Caco-2 (cell line): ENCODE measurements around the gene ATP8A2. TPM values are rescaled to one million over a fixed set of nuclear protein-coding genes. Genes with fewer than 3 reads are reported as not detected.

Experiments
- BruUV-seq: library from RNA; stranded (reverse); fragments of 400-500 nt; replicated peaks from 2 replicates; lab custom pipeline; 2021; lab: Mats Ljungman, UMichigan
- CTCF ChIA-PET: fragments of 300-600 bp; sonication (Branson Sonifier 250); formaldehyde crosslinking; loops from one replicate; lab custom pipeline; 2022; ENCODE audit warnings: antibody characterized with exemption; lab: Charles Lee
- POLR2A ChIA-PET: fragments of 300-600 bp; sonication (Branson Sonifier 250); formaldehyde crosslinking; loops from one replicate; lab custom pipeline; 2022; ENCODE audit warnings: antibody characterized with exemption; lab: Charles Lee
- DNase-seq, 2 experiments: peaks; one replicate each; pipeline versions ENCODE4 v3.0.0 to v3.0.0-alpha.2; 2020 to 2022
- H3K27me3 ChIP-seq: replicated peaks from 2 replicates; pipeline ENCODE4 v1.6.0; 2011; ENCODE audit warnings: low read length; ENCODE audit not compliant: control insufficient read depth, insufficient read depth
- H3K36me3 ChIP-seq: 2 replicates; pipeline ENCODE4 v1.5.1; 2011; ENCODE audit warnings: low read length; ENCODE audit not compliant: control insufficient read depth, insufficient read depth
- H3K4me1 ChIP-seq: fragments of 250-450 bp; sonication (Bioruptor Pico); 2 replicates; pipeline ENCODE4 v1.5.1; 2020; ENCODE audit warnings: mild to moderate bottlenecking
- H3K4me3 ChIP-seq: 2 replicates; pipeline ENCODE4 v1.5.1; 2011; ENCODE audit warnings: low read depth, mild to moderate bottlenecking, control low read depth, low read length
- H3K9me3 ChIP-seq: fragments of 250-450 bp; sonication (Bioruptor Pico); 2 replicates; pipeline ENCODE4 v1.5.1; 2020; ENCODE audit warnings: mild to moderate bottlenecking, moderate library complexity
- H3K27ac Mint-ChIP-seq: one replicate; pipeline ENCODE4 v1.8.0; 2022; ENCODE audit warnings: mixed read lengths; ENCODE audit not compliant: unreplicated experiment
- H3K27me3 Mint-ChIP-seq: one replicate; pipeline ENCODE4 v1.8.0; 2022; ENCODE audit warnings: mixed read lengths; ENCODE audit not compliant: insufficient read depth, unreplicated experiment
- H3K36me3 Mint-ChIP-seq: one replicate; pipeline ENCODE4 v1.8.0; 2022; ENCODE audit warnings: mild to moderate bottlenecking, mixed read lengths; ENCODE audit not compliant: insufficient read depth, unreplicated experiment
- H3K4me1 Mint-ChIP-seq: one replicate; pipeline ENCODE4 v1.8.0; 2022; ENCODE audit warnings: low read depth, mixed read lengths; ENCODE audit not compliant: unreplicated experiment
- H3K4me3 Mint-ChIP-seq: one replicate; pipeline ENCODE4 v1.8.0; 2022; ENCODE audit warnings: mild to moderate bottlenecking, moderate library complexity, mixed read lengths; ENCODE audit not compliant: unreplicated experiment
- H3K9me3 Mint-ChIP-seq: one replicate; pipeline ENCODE4 v1.8.0; 2022; ENCODE audit warnings: mixed read lengths; ENCODE audit not compliant: unreplicated experiment
- intact Hi-C: fragments of 100-400 bp; cut with micrococcal nuclease; formaldehyde crosslinking; loops from one replicate; pipeline ENCODE4 v1.10.0; 2022; ENCODE audit not compliant: unreplicated experiment
- total RNA-seq: library from RNA; stranded (reverse); gene quantifications from 2 replicates; pipeline ENCODE4 v1.2.3, GENCODE V29; 2022
- TF ChIP-seq, protein P1 (sequence below), 2 experiments: fragments of 200-600 bp in 1 of 2; IDR thresholded peaks; 1 replicate in 1 of 2; 2 replicates in 1 of 2; pipeline versions ENCODE4 v1.5.1 to v1.8.0; 2011 to 2022; ENCODE audit warnings: antibody characterized with exemption in 1 of 2, control low read depth in 1 of 2, inconsistent platforms in 1 of 2, low read depth in 1 of 2, low read length in 1 of 2, mild to moderate bottlenecking in 1 of 2, moderate library complexity in 1 of 2; ENCODE audit not compliant: insufficient read depth in 1 of 2, severe bottlenecking in 1 of 2, unreplicated experiment in 1 of 2

The ATP8A2 gene
- total RNA-seq, 1 experiment from 2014 or later: 0.05 TPM

- intact Hi-C loops: no loop called here
- no peak for DNase-seq
- CTCF ChIA-PET: no interaction called here
- H3K27me3 Mint-ChIP-seq: no peaks in the 10 kb centered on the region
- TF ChIP-seq, protein P1, sequence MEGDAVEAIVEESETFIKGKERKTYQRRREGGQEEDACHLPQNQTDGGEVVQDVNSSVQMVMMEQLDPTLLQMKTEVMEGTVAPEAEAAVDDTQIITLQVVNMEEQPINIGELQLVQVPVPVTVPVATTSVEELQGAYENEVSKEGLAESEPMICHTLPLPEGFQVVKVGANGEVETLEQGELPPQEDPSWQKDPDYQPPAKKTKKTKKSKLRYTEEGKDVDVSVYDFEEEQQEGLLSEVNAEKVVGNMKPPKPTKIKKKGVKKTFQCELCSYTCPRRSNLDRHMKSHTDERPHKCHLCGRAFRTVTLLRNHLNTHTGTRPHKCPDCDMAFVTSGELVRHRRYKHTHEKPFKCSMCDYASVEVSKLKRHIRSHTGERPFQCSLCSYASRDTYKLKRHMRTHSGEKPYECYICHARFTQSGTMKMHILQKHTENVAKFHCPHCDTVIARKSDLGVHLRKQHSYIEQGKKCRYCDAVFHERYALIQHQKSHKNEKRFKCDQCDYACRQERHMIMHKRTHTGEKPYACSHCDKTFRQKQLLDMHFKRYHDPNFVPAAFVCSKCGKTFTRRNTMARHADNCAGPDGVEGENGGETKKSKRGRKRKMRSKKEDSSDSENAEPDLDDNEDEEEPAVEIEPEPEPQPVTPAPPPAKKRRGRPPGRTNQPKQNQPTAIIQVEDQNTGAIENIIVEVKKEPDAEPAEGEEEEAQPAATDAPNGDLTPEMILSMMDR (IDR thresholded peaks at IDR 0.05; ENCODE audit: insufficient read depth in 1 of 2, low read depth in 1 of 2, low read length in 1 of 2, severe bottlenecking in 1 of 2, unreplicated experiment in 1 of 2): no peak
- H3K27ac Mint-ChIP-seq: no peak overlapping the region
- H3K9me3 Mint-ChIP-seq: peaks cover 8% of the 10 kb centered on the region
- Histone ChIP-seq H3K9me3 (no peaks in the 10 kb centered on the region), H3K36me3 (no peaks in the 10 kb centered on the region), H3K4me1 (peaks cover 4% of the 10 kb centered on the region), H3K27me3 (no peaks in the 10 kb centered on the region), H3K4me3 (no peak overlapping the region)
- POLR2A ChIA-PET: no interaction called here
- no peaks in the 10 kb centered on the region for H3K36me3 Mint-ChIP-seq
- H3K4me1 Mint-ChIP-seq: peaks cover 4% of the 10 kb centered on the region
- H3K4me3 Mint-ChIP-seq: no peak overlapping the region
- BruUV-seq: no TSS peak
Observed at GRCh38 chr13:25961294-25961693, 589.5 kb downstream of the ATP8A2 start.

DNA sequence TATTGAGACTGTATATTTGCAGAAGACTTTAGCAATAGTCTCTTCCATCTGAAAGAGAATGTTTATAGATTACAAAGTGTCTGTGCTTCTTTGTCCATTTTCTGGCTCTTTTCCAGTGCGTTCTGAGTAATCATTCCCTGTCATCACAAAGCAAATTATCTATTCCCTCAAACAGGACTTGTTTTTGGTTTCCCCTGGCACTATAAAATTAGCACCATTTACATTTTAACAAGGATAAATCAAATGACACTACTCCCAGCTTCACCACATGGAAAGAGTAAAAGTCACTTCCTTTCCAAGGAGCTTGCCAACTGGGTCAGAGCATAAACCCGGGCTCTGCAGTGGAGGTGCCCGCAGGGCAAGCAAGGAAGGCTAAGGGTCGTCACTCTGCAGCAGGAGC lies 591.9 kb downstream of the ATP8A2 start:
- BruUV-seq: no TSS peak
- CTCF ChIA-PET: no interaction called here
- Mint-ChIP-seq H3K27ac (no peak overlapping the region), H3K4me3 (no peak overlapping the region), H3K36me3 (peaks cover 5% of the 10 kb centered on the region), H3K4me1 (peaks cover 13% of the 10 kb centered on the region), H3K9me3 (no peaks in the 10 kb centered on the region), H3K27me3 (no peaks in the 10 kb centered on the region)
- TF ChIP-seq, protein P1 (IDR thresholded peaks at IDR 0.05; ENCODE audit: insufficient read depth in 1 of 2, low read depth in 1 of 2, low read length in 1 of 2, severe bottlenecking in 1 of 2, unreplicated experiment in 1 of 2): no peak
- Histone ChIP-seq H3K27me3 (no peaks in the 10 kb centered on the region), H3K36me3 (no peaks in the 10 kb centered on the region), H3K4me1 (peaks cover 21% of the 10 kb centered on the region), H3K9me3 (no peaks in the 10 kb centered on the region), H3K4me3 (no peak overlapping the region)
- intact Hi-C loops: no loop called here
- DNase-seq: no peak
- POLR2A ChIA-PET: no interaction called here

DNA sequence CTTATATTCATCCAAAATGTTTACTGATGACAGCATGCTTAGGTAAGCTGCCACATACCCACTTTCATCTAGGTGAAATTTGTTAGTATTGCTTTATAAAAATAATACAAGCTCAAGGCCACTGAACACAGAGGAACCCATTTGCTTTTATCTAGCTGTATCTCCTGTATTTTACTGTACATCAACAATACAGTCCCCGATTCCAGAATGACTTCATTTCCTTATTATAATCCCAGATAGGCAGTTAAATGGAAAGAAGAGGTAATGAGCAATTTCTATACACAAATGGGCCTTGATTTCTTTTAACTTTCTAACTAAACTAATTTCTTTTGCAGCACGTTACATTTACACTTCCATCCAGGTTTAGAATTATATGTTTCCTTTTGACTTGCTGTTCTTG lies 593.8 kb downstream of the ATP8A2 start:
- H3K9me3 ChIP-seq: no peaks in the 10 kb centered on the region
- no peak overlapping the region for H3K4me3 ChIP-seq
- H3K4me3 Mint-ChIP-seq: no peak overlapping the region
- ChIA-PET POLR2A (no interaction called here), CTCF (no interaction called here)
- peaks cover 21% of the 10 kb centered on the region for H3K4me1 ChIP-seq
- TF ChIP-seq, protein P1 (IDR thresholded peaks at IDR 0.05; ENCODE audit: insufficient read depth in 1 of 2, low read depth in 1 of 2, low read length in 1 of 2, severe bottlenecking in 1 of 2, unreplicated experiment in 1 of 2): no peak
- no peaks in the 10 kb centered on the region for H3K27me3 ChIP-seq
- H3K36me3 Mint-ChIP-seq: peaks cover 5% of the 10 kb centered on the region
- no peaks in the 10 kb centered on the region for H3K27me3 Mint-ChIP-seq
- intact Hi-C loops: loop anchor here (5.0 kb wide), 2 partner anchors 43 to 57 kb away; no protein-coding TSS in a partner anchor
- DNase-seq: no peak
- H3K27ac Mint-ChIP-seq: no peak overlapping the region
- no peaks in the 10 kb centered on the region for H3K36me3 ChIP-seq
- no peaks in the 10 kb centered on the region for H3K9me3 Mint-ChIP-seq
- peaks cover 13% of the 10 kb centered on the region for H3K4me1 Mint-ChIP-seq
- no TSS peak for BruUV-seq
